Calu3 (cell line): ENCODE measurements around the gene BPHL. TPM values are rescaled to one million over a fixed set of nuclear protein-coding genes. Genes with fewer than 3 reads are reported as not detected.

Experiments used
- BruUV-seq: library from RNA; stranded (reverse); fragments of 400-500 nt; replicated peaks from 2 replicates; lab custom pipeline; 2021; lab: Mats Ljungman, UMichigan
- CTCF ChIA-PET: fragments of 300-600 bp; sonication (Branson Sonifier 250); formaldehyde crosslinking; loops from one replicate; lab custom pipeline; 2022; ENCODE audit warnings: antibody characterized with exemption; lab: Charles Lee
- DNase-seq: peaks from one replicate; pipeline ENCODE4 v3.0.0; 2022
- H3K27ac Mint-ChIP-seq: one replicate; pipeline ENCODE4 v1.8.0; 2022; ENCODE audit warnings: mixed read lengths; ENCODE audit not compliant: unreplicated experiment
- H3K27me3 Mint-ChIP-seq: one replicate; pipeline ENCODE4 v1.8.0; 2022; ENCODE audit warnings: mixed read lengths; ENCODE audit not compliant: unreplicated experiment
- H3K36me3 Mint-ChIP-seq: one replicate; pipeline ENCODE4 v1.8.0; 2022; ENCODE audit warnings: mild to moderate bottlenecking, moderate library complexity, mixed read lengths; ENCODE audit not compliant: insufficient read depth, unreplicated experiment
- H3K4me1 Mint-ChIP-seq: one replicate; pipeline ENCODE4 v1.8.0; 2022; ENCODE audit warnings: mild to moderate bottlenecking, low read depth, mixed read lengths; ENCODE audit not compliant: unreplicated experiment
- H3K4me3 Mint-ChIP-seq: one replicate; pipeline ENCODE4 v1.8.0; 2022; ENCODE audit warnings: mild to moderate bottlenecking, low read depth, moderate library complexity, mixed read lengths; ENCODE audit not compliant: unreplicated experiment
- H3K9me3 Mint-ChIP-seq: one replicate; pipeline ENCODE4 v1.8.0; 2022; ENCODE audit warnings: low read depth, mixed read lengths; ENCODE audit not compliant: unreplicated experiment
- intact Hi-C: fragments of 100-400 bp; cut with micrococcal nuclease; formaldehyde crosslinking; loops from one replicate; pipeline ENCODE4 v1.10.0; 2022; ENCODE audit not compliant: unreplicated experiment
- total RNA-seq: library from RNA; stranded (reverse); gene quantifications from 2 replicates; pipeline ENCODE4 v1.2.3, GENCODE V29; 2022
- TF ChIP-seq, protein P1 (sequence below): fragments of 200-600 bp; IDR thresholded peaks from one replicate; pipeline ENCODE4 v1.8.0; 2022; ENCODE audit warnings: antibody characterized with exemption; ENCODE audit not compliant: unreplicated experiment

Gene BPHL
- total RNA-seq, 1 experiment from 2014 or later = 18.4 TPM

DNA sequence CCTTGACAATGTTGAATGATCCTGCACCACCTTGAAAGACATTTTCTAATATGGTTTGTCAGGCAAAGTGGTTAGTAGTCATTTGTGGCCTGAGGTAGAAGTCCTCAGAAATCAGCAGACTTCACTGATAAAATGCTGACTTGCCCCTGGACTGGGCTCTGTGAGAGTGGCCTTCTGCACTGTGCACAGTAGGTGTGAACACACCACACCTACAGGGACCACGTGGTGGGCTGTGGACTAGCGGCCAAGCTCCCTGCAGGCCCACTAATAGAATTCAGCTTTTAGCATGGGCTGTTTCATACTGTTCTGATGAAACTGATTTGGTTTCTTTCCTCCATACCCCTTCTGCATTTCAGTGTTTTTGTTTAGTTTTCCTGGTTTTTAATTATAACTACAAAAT lies 7.3 kb downstream of the BPHL start:
- no peaks in the 10 kb centered on the region for H3K4me1 Mint-ChIP-seq
- no peak overlapping the region for H3K27ac Mint-ChIP-seq
- DNase-seq = no peak
- intact Hi-C loops = loop anchor here (1.0 kb wide), 1 partner anchor 125 kb away; no protein-coding TSS in a partner anchor
- CTCF ChIA-PET = no interaction called here
- no peaks in the 10 kb centered on the region for H3K9me3 Mint-ChIP-seq
- H3K4me3 Mint-ChIP-seq = no peak overlapping the region
- no TSS peak for BruUV-seq
- no peaks in the 10 kb centered on the region for H3K36me3 Mint-ChIP-seq
- H3K27me3 Mint-ChIP-seq = no peaks in the 10 kb centered on the region
- TF ChIP-seq, protein P1, sequence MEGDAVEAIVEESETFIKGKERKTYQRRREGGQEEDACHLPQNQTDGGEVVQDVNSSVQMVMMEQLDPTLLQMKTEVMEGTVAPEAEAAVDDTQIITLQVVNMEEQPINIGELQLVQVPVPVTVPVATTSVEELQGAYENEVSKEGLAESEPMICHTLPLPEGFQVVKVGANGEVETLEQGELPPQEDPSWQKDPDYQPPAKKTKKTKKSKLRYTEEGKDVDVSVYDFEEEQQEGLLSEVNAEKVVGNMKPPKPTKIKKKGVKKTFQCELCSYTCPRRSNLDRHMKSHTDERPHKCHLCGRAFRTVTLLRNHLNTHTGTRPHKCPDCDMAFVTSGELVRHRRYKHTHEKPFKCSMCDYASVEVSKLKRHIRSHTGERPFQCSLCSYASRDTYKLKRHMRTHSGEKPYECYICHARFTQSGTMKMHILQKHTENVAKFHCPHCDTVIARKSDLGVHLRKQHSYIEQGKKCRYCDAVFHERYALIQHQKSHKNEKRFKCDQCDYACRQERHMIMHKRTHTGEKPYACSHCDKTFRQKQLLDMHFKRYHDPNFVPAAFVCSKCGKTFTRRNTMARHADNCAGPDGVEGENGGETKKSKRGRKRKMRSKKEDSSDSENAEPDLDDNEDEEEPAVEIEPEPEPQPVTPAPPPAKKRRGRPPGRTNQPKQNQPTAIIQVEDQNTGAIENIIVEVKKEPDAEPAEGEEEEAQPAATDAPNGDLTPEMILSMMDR = no peak

DNA sequence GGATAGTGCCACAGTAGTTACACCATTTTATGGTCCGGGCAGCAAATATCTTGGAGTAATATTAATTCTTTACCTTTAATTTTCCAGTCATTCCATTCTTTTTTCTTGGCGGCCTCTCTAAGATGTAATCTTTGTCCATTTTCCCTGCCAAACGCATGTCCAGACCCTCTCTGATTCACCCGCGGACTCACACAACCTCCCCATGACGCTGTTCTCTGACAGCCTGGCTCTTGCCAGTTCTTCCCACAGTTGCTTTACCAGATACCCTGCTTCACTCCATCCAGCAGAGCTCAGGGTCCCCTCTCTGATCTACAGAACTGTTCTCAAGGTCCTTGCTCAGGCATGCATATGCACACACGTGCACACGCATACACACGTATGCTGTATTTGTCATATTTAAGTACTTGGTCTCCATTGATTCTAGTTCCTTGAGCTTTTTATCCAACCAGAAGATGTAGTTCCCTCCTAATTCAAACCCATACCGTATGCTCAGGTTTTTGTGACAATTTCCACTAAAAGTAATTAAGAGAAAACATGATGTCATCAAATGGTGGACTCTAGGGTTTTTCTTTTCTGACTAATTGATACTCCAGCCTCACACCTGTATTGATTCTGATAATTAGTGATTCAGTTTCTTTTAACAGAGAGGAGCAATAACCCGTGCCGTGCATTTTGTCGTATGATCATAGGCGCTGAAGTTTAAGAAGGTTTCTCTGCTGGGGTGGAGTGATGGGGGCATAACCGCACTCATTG lies 10.0 kb downstream of the BPHL start:
- TF ChIP-seq, protein P1 = no peak
- DNase-seq = no peak
- Mint-ChIP-seq H3K4me1 (no peaks in the 10 kb centered on the region), H3K27me3 (no peaks in the 10 kb centered on the region), H3K9me3 (no peaks in the 10 kb centered on the region), H3K4me3 (no peak overlapping the region), H3K36me3 (no peaks in the 10 kb centered on the region), H3K27ac (no peak overlapping the region)
- CTCF ChIA-PET = interaction anchor here (0.6 kb wide), 1 partner anchor 38 kb away, joined by 3 read pairs; no protein-coding TSS in a partner anchor
- intact Hi-C loops = no loop called here
- BruUV-seq = no TSS peak

DNA sequence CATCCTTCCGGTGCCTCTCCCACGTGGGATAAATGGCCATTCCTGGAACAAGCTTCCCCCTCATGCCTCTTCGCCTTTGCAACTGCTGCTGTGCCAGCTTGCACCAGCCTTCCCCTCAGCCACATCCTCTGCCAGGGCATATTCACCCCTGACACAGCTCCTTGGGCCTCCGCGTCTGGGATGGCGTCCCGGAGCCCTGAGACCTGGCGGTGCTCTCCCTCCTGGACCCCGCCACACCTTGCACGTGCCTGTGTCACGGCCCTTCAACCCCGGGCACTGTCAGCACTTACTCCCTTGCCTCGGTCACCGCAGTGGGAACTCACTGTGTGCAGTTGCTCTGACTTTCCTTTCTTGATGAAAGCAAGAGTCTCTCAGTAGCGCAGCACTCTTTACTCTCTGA lies 13.2 kb downstream of the BPHL start:
- Mint-ChIP-seq H3K9me3 (no peaks in the 10 kb centered on the region), H3K36me3 (no peaks in the 10 kb centered on the region), H3K27ac (no peak overlapping the region), H3K27me3 (no peaks in the 10 kb centered on the region), H3K4me1 (peaks cover 10% of the 10 kb centered on the region), H3K4me3 (no peak overlapping the region)
- intact Hi-C loops = no loop called here
- no peak for DNase-seq
- TF ChIP-seq, protein P1 = no peak
- BruUV-seq = no TSS peak
- CTCF ChIA-PET = no interaction called here

DNA sequence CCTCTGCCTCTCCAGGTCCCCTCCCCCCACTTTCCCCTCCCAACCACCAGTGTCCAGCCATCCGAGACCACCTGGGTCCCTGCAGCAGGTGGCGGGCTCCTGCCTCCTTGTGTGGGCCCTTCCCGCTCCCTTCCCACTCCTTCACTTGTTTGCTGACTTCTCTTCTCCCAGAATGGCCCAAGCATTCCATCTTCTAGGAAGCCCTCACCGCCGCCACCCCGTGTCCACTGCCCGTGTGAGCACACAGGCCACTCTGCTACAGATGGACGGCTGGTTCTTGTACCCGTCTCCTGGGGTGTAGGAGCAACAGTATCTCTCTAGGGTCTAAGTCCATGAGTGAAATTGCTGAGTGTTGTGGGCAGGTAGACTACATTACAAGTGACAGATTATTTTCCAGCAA lies 15.0 kb downstream of the BPHL start:
- intact Hi-C loops = no loop called here
- Mint-ChIP-seq H3K4me3 (no peak overlapping the region), H3K36me3 (no peaks in the 10 kb centered on the region), H3K27me3 (no peaks in the 10 kb centered on the region), H3K9me3 (no peaks in the 10 kb centered on the region), H3K27ac (no peak overlapping the region), H3K4me1 (peaks cover 10% of the 10 kb centered on the region)
- CTCF ChIA-PET = no interaction called here
- no TSS peak for BruUV-seq
- DNase-seq = no peak
- TF ChIP-seq, protein P1 = no peak
